ENCODE measurements around the gene NFIX.

The NFIX gene

DNA sequence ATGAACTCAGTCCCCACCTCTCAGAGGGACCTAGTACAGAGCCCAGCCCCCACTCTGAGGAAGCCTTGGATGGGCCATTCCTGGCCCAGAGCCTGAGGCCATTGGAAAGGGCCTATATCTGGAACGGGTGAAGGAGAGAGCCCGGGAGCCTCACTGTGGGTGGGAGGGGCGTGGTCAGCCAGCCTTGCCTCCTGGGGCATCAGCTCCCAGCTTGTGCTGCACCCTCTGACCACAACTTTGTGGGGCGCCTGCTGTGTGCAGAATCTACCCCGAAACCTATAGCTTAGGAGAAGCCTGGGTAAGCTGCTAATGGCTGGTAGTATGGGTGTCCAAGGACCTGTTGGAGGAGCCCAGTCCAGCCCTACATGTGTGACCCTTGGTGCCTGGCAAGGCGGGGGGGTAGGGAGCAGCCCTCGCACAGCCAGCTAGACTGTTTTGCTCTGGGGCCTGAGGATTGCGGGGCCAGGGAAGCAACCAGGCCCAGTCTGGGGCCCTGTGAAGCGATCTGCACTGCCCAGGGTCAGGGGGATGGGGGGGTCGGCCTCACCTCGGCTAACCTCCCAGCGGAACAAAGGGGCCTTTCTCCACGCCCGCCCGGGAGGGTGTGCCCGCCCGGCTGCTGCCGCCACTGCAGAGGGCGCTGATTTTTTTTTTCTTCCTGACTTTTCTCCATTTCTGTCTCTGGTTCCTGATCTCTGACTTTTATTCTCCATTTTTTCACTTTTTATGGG lies 65.1 kb downstream of the NFIX start:
- no peak for DNase-seq

- DNase-seq, result peak; percentile 73
These were observed 66.0 kb downstream of the NFIX start for GRCh38 chr19:13060964-13061927.

DNA sequence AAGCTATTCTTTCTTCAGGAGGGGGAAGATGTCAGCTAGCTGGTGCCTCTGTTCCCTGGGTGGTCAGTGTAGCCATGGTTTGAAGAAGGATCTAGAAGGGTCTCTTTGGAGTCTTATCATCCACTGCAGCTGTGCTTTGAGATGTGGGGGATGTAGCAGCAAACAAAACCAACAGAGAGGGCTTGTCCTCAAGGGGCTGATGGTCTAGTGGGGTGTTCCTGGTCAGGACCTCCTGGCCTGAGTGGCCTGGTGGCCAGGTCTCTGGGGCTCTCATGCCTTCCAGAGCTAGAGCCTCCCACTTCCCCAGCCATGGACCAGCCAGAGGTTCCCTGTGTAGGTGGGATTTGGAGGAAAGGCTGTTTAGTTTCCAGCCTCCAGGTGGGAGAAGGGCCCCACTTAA lies 67.0 kb downstream of the NFIX start:
- DNase-seq, result no peak

DNA sequence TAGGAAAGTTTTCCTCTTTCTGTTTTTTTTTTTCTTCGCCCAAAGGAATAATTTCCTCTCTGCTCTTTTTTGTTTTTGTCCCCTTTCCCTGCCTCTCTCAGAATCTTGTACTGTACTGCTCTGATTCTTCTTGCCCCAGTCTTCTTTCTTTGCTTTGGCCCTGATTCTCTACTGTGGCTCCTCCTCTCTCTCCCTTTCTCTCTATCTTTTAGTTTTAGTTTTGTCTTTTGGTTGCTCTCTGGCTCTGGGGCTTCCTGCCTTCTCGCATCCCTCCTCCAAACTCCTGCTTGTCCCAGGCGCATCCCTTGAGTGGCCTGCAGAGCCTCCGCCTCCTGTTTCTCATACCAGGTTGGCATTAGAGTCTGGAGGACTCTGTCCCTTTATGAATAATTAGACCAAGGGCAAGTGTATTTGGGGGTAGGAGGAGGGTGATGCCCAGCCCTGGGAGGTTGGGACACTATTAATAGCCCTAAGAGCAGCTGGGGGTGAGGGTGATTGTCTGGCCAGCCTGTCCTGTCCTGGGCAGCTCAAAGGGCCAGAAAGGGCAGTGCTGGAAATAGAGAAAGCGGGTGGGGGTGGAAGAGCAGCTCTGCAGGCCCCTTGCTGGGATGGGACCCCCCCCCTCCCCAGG lies 68.3 kb downstream of the NFIX start:
- DNase-seq, result no peak

DNA sequence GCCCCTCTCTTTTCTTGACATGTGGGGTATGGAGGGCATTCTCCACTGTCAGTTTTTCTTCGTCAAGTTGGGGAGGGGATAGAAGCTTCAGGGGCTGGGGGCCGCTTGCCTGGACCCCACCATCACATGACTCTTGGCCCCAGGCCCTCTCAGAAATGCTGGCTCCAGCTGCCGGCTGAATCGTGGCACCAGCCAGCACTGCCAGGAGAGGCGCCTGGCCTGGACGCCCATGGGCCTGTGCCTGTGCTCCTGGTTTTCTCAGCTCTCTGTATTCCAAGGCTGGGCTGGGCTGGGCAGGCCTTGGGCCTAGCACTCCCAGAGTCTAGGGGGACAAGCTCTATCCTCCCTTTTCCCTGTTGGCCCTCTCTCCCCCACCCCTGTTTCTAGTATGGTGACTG lies 68.8 kb downstream of the NFIX start:
- no peak for DNase-seq

- no peak for DNase-seq
These were observed 71.0 kb downstream of the NFIX start for GRCh38 chr19:13066226-13066625.

DNA sequence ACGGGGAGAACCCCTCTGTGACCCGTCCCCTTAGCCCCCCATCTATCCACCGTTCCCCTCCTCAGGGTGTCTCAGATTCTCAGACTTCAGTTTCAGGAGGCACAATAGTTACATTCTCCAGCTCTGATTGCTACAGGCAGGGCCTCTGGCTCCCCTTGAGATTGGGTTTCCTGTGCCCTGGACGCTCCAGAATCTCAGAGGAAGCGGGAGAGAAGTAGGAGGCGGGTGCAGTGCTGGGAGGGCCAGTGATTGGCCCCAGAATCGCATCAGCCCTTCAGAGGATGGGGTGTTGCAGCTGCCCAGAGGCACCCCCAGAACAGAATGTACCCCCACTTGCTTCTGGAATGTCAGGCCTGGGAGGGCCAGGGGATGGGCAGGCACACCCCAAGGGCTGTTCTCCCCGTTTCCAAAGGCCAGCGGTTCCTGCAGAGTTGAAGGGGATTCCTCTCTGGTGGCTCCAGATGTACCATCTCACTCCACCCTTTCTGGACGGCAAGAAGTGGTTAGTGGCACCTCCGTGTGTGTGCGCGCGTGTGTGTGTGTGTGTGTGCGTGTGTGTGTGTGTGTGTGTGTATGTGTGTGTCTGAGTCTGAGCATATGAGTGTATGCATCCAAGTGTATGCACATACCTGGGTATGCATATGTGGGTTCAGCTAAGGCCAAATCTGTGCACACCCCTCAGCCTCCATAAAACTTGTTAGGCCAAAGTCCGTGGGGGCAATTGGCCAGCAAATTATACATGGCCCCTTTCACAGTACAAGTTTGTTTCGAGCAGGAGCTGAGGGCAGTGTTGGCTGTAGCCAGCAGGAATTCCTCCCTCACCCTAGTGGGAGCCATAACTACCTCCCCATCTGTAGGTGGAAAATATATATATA lies 71.9 kb downstream of the NFIX start:
- no peak for DNase-seq

GRCh38 chr19:13068085-13068846 lies 73.0 kb downstream of the NFIX start:
- no peak for DNase-seq

GRCh38 chr19:13069415-13070359 lies 74.4 kb downstream of the NFIX start:
- no peak for DNase-seq

- no peak for DNase-seq
These were observed 75.3 kb downstream of the NFIX start for GRCh38 chr19:13070425-13071140.

GRCh38 chr19:13071444-13072187 lies 76.3 kb downstream of the NFIX start:
- DNase-seq, result no peak

DNA sequence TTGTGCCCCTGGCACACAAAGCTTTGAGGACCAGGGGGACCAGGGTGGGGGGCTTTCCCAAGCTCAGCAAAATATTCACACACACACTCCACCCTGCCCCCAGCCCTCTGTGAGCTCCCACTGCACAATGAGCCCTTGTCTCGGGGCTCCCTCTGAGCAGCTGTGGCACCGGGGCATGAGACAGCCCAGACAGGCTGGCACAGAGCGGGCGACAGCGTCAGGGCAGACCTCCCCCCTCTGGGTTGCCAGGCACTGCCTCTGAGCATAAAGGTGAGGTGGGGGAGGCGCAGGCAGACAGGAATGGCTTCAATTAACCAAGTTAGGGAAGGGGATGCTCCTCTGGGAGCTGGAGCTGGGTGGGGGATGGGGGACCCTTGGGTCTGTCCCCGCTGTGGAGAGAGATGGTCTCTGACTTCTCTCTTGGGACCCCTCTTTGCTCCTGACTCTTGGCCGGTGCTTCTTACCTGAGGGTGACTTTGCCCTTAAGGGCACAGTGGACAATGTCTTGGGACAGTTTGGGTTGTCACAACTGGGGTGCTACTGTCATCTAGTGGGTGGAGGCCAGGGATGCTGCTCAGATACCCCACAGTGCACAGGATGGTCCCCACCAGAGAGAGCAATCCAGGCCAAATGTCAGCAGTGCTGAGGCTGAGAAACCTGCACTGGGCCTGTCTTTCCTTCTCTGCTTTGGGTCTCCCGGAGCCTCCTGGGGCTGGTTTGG lies 77.1 kb downstream of the NFIX start:
- no peak for DNase-seq

- no peak for DNase-seq
These were observed 78.0 kb downstream of the NFIX start for GRCh38 chr19:13073263-13073662.

DNA sequence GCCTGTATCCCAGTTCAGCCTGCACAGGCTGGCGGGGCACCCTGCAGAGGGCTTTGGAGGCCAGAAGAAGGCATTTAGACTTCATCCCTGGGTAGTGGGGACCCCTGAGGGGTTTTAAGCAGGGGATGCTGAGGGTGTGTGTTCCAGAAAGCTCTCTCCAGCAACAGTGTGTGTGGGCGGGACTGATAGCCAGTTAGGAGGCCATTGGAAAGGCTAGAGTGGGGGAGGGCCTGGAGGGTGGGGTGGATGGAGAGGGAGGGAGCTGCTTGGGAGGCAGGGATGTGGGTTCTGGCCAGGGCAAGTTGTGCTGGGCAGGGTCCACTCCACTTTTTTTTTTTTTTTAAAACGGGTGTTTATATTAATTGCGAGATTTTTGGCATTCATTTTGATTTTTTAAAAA lies 79.1 kb downstream of the NFIX start:
- DNase-seq, result no peak

DNA sequence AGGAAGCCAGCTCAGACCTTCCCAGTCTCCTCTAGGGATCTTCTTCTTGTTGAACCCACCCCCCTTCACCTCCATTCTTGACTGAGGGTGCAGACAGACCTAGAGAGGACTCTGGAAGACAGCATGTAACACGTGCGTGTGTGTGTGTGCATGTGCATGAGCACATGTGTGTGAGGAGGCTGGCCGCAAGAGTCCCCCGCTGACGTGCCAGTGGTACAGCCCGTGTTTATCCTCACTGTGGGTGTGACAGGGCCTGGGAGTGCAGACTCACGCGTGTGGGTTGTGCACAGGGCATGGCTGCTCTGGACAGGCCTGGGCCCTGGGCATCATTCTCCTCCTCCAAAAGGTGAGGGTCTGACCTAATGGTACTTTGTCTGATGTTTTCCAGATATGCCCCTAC lies 81.0 kb downstream of the NFIX start:
- DNase-seq, result no peak

DNA sequence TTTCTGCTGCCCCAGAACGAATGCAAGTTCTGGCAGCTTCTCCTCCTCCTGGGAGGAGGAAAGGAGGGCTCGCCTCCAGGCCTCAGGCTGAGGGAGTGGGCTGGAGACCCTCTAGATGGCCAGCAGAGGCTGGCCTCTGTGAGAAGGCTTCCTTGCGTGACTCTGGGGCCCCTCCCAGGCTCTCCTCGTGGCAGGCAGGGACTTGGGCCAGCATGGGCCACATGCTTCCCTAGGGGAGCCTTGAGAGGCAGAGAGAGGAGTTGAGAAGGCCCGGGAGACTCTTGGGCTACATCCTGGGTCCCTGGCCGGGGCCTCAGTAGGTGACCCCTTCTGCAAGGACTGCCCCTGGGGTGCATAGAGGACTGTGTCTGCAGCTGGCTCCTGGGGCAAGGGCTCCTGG lies 81.5 kb downstream of the NFIX start:
- no peak for DNase-seq

DNA sequence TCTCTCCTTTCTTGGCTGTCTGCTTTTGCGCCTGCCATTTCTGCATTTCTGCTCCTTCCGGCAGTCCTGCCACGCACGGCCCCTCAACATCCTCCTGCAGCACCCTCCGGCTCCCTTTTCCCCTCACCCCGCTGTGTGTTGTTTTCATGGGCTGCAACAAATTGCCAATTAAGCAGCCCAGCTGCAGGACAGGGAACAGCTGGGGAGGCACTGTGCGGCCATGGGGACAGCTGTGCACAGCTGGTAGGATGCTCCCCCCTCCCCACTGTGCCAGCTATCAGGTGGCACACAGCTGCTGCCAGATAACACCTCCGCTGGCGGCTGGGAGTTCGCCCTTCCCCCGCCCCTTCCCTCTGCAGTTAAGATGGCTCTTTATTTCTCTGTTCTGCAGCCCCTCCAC lies 82.0 kb downstream of the NFIX start:
- DNase-seq, result no peak

DNA sequence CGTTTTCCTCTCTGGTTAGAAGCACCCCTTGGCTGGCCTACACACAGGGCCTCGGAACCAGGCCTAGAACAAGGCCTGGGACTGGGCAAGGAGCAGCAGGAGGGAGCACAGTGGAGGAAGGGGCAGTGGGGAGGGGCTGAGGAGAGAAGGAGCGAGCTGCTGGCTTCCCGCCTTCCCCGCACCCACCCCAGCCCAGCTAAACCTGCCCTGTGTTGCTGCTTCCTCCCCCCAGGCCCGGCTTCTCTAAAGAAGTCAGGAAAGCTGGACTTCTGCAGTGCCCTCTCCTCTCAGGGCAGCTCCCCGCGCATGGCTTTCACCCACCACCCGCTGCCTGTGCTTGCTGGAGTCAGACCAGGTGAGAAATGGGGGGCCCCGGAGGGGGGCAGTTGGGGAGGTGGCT lies 83.1 kb downstream of the NFIX start:
- DNase-seq, result no peak
